CD4-positive, alpha-beta T cell treated with Interleukin-17A for 1 hour (primary cell): ENCODE data around the gene FAM163B.

ENCODE experiments used
- DNase-seq: peaks from one replicate; pipeline ENCODE4 v3.0.0-alpha.2; 2020

The FAM163B gene

DNA sequence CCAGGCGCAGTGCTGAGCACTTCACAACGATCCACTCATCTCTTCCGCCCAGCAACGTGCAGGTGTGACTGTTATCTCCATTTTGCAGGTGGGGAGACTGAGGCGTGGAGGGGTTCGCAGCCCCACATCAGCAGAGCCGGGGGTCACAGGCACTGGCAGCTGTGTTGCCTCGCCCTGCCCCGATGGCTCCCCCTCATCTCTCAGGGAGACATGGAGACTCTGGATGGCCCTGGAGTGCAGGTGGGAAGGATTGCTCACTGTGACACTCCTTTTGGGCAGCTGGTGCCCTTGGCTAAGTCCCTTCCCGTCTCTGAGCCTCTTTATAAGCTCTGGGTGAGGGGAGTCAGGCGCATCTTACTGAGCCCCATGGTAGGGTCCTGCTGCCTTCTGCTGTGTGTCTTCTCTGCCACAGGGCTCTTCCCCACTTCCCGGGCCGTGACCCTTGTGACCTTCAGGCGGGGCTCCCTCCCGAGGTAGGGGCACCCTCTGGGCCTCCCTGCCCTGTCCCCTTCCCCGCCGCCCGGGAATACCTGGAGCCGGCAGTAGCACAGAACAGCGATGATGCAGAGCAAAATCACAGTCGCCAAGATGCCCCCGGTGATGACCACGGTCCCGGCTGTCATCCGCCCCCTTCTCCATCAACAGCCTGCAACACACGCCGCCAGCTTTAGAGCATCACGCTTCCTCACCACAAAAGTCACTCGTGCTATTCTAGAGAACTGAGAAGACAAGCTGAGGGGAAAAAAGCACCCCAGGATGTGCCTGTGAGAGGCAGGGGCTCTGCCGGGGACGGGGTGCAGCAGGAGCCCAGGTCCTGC, 29.4 kb downstream of the FAM163B start:
- DNase-seq, result no peak

DNA sequence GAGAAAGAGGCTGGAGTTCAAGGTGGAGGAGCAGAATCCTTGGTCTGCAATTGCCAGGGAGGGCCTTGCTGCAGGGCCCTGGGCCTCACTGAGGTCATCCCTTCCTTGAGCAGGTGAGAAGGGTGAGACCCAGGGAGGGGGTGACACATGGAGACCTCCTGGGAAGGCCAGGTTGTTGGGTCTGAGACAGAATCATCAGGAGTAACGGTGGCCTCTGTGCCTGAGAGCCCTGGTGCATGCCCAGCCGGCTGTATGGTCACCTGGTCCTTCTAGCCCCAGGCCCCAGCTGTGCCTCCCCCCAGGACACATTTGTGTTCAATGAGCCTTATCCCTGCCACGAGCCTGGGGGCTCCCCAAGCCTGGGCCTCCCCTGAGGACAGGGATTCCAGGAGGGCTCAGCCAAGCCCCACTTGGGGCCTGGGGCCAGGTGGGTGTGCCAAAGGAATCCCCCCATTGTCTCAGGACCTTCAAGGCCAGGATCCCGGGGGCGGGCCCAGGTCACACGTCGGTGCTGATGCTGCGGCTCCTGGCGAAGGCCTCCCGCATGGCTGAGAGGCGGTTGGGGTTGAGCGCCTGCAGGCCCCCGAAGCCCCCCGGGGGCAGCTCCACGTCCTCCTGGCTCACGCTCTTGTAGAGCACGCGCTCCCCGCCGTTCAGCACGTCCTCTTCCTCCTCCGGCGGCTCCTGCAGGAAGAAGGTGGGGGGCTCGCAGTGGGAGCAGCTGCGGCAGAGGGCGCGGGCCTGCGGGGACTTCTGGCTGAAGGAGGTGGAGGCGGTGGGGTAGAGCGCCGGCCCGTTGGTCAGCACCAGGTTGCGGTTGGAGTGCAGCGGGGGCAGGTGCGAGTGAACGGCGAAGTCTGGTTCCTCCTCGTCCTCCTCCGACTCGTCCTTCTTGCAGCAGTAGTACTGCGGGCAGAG, 30.4 kb downstream of the FAM163B start:
- DNase-seq, result no peak

DNA sequence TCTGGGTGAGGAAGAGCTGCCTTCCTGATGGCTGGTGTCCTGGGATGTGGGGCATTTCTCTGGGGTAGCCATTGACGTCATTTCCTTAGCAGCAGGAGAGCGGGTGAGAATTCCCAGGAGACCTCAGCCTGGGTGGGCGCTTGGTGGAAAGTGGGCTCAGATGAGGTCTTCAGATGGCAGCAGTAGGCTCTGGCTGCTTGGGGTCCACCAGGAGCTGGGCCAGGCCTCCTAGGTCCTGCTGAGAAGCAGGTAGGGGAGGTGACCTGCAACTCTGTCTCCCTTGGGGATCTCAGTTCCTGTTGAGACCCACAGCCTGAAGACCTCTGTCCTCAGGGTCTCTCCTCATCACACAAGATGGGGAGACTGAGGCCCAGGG, 31.5 kb downstream of the FAM163B start:
- DNase-seq, result no peak

DNA sequence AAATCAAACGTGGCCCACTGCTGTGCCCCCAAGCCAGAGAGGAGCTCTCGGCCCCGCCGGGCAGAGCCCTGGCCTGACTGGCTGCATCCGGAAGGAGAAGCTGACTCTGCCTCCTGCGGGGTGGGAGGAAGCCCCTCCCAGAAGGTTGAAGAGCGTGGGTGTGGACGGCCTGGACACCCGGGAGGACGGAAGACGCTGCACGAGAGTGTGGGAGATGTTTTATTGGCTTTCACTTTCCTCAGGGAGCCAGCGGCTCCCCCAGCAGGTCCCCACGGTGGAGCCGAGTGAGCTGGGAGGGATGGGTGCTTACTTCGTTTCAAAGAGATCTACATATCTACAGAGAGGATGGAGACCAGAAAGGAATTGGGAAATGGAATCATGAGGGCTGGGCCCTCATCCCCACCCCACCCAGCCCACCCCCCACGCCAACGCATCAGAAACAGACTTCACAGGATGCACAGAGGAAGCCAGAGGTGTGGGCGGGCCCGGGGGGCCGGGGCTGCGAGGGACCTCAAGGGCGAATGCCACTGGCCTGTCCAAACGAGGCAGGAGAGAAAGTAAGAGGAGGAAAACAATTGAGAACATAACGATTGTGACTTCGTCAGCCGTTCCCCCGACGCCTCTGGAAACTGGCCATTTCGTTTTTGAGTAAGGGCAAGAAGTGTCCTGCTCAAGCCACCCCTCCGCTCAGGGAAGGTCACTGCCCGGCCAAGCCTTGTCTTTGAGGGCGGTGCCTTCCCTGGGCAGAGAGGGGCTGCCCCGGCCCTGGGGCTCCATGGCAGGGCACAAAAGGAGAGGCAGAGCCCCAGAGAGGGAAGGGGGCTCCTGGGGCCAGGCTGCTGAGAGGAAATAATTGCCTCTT, 32.1 kb downstream of the FAM163B start:
- DNase-seq, result no peak

DNA sequence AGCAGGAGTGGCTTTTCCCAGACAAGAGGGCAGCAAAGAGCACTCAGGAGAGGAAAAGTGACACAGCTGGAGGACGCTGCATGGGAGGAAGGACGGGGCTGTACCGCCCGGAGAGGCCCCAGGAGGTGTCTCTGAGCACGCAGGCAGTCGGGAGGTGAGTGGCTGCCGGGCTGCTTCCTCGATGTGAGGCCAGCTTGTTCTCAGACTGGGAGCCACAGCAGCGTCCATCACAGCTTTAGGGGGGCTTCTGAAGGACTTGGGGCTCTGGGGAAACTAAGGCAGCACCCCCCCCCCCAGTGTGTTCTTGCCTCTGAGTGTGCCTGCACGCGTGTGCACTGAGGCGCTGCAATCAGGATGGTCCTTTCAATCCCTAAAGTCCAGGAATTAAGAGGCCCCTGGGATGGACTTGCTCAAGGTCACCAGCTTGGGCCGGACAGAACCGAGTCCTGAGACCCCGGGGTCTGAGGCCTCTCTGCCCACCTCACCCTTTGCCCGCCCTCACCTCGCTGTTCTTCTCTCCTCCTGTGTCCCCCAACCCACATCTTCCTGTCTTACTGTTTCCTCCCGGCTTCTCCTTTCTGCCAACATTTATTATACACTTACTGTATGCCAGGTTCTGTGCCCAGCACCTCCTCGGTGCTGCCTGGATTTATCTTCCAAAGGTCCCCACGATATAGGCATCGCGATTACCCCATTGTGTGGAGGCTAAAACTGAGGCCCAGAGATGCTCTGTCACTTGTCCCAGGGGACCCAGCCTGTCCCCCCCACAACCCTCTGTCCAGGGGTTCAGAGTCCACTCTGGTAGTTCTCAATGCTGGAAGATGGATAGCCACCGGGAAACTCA, 32.9 kb downstream of the FAM163B start:
- no peak for DNase-seq

DNA sequence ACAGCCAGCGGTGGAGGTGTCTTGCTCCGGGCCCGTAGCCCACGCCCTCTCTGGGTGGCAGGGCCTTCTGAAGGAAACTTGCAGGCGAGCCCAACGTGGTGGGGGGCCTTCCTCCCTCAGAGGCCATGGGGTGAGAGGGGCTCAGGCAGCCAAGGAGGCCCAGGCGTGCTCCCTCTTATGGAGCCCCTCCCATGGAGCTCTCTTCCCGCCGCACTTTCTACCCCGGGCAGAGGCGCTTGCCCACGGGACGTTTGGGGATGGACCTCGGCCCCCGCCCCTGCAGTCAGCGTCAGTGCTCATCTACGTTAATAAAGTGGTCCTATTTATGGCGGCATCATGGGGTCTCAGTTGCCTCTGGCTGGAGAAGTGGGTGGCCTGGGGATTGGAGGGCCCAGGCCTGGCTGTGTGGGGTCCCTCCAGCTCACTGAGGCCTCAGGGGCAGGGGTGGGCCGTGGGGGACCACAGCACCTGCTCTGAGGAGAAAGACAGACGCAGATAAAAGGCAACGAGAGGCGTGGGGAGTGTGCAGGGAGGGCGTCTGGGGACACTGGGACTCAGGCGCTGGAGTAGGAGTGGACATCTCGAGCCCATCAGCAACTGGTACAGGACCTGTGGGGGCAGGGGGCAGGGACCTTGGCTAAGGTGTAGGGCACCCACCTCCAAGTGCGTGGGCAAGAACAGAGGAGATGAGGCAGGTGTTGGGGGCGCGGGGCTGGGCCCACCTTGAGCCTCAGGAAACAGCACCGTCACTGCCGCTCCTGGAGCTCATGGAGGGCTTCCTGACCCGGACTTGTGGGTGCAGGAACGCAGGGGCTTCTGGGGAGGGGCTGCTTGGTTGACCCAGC, 33.8 kb downstream of the FAM163B start:
- no peak for DNase-seq

DNA sequence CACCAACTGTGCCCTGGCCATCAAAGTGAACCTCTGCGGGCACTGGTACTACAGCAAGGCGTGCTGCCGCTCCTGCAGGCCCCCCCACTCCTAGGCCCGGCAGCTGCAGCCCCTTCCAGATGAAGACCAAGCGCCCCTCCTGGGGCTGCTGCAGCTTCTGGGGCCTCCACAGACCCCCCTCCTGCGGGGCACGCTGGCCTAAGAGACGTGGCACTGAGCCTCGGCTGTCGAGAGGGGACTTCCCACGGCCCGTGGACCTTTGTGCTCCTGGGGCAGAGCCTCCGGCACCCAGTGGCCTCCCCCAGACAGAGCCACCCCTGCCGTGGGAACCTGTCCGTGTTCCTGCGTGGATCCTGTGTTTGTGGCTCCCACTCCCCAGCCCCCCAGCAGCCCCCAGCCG, 34.4 kb downstream of the FAM163B start:
- DNase-seq, result no peak

DNA sequence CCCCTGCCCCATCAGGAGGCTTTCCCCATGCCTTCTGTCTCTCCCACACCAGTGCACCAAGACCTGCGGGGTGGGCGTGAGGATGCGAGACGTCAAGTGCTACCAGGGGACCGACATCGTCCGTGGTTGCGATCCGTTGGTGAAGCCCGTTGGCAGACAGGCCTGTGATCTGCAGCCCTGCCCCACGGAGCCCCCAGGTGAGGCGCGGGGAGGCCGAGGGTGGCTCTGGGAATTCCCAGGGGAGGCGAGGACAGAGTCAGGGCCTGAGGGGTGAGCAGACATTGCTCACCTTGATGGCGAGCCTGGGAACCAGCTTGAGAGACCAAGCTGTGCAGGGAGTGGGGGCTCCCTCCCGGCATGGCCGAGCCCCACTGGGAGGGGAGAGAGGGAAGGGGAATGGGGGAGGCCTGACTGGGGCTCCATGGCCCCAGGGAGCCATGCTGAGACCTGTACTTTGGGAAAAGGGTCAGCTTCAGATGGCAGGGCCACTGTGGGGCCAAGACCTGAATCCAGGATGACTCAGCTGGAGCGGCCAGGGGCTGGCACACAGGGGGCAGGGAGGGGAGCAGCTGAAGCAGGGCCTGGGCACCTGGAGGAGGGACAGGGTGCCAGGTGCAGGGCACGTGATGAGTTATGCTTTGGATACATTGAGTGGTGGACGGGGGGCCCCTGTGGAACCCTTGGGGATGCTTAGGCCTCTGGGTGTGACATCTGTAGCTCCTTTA, 35.2 kb downstream of the FAM163B start:
- no peak for DNase-seq

DNA sequence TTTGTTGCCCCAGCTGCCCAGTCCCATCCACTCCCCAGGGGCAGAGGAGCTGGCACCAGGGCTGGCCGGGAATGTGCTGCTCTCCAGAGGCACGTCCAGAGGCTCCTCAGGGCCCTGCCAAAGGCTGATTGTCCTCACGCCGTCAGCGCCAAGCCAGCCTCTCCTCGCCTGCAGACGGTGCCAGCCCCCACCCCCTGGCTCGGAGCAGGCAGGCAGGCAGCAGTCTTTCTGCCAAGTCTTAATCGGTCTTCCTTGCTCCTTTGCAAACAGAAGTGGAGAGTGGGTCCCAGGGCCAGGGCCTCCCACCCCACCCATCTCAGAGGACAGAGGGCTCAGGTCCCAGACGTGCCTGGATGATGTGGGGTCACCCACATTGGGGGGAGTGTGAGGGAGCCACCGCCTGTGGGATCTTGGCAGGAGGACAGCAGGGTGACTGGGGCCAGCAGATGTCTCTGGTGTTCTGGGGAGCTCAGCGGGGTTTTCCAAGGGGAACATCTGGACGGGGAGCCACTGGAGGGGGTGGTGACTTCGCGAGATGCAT, 36.3 kb downstream of the FAM163B start:
- no peak for DNase-seq

DNA sequence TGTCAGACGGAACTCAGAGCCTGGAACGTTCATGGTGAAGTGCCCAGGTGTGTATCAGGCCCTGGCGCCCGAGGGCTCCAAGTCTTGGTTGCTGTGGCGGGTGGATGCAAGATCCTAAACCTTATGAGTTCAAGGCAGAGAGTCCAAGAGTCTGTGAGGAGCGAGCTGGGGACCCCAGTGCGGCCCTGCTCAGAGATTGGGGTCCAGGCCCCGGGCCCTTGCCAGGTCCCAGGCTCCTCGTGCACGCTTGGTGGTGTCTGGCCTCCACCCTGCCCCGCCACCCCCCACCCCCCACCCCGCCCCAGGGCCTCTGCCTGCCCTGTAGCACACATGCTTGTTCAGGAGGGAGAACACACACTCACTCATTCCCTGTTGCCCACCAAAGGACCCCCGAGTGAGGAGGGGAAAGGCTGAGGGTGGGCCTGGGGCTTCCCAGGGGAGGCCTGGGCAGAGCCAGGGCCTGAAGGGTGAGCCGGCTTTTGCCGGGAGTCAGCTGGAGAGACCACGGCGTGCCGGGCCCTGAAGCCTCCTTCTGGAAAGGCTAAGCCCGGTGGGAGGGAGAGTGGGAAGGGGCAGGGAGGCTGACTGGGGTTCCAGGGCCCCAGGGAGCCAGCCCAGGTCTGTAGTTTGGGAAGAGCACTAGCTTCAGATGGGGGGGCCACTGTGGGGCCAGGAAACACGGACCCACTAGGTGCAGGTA, 37.1 kb downstream of the FAM163B start:
- no peak for DNase-seq

DNA sequence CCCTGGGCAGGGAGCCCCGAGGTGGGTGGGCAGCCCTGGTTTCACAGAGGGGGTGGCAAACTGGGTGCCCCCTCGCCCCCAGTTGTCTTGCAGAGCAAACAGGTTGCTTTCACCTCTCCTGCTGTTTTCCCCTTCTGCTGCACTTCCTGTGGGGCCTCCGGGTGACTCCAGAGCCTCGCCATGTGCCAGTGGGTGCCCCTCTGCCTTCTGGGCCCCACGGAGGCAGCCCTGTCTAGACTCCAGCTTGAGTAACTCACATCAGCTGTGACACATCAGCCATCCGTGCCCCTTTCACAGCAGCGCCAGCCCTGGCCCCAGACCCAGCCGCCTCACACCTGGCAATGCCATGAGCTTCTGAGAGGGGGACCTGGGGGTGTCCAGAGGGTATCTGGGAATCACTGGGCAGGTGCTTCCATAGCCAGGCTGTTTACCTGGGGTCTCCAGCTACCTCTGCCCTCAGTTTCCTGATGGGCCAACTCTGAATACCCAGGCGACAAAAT, 37.7 kb downstream of the FAM163B start:
- DNase-seq, result no peak

DNA sequence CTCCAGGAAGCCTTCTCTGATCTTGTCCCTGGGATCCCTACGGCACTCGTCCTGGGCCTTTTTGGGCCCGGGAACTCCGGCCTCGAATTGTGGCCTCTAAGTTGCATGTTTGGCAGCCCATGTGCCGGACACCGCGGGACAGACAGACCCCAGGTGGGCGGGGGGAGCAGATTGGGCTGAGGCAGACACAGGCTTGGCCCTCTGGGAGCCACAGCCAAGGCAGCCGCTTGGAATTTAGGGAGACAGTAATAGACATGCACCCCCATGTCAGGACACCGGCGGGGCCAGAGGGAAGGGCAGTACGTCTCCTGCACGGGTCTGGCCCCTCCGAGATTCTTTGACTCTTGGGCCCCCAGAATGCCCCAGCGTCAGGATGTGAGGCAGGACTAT, 38.5 kb downstream of the FAM163B start:
- DNase-seq, result no peak

DNA sequence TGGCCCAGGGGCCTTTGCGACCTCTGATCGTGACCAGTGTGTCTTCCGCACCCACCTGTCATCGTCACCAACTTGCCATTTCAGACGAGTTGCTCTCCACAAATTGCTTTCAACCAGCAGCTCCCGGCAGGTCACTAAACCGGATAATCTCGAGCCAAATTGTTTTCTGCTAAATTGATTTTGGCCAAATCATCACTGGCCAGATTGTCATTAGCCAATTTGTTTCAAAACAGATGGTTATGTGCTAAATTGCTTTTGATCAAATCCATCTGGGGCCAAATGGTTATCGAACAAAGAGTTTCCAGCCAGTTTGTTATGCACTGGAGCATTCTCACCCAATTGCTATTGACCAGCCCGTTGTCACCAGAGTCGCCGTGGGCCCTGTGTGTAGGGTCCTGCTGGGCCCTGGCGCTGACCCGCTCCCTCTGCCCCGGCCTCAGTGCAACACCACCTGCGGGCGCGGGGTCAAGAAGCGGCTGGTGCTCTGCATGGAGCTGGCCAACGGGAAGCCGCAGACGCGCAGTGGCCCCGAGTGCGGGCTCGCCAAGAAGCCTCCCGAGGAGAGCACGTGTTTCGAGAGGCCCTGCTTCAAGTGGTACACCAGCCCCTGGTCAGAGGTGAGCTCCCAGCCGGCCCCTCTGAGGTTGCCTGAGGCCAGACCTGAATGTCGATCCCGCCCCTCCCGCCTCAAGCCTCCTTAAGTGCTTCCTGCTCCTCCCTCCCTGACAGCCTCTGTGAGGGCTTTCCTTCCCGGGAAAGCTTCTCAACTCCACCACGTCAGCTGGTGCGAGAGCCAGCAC, 39.1 kb downstream of the FAM163B start:
- DNase-seq, result no peak

DNA sequence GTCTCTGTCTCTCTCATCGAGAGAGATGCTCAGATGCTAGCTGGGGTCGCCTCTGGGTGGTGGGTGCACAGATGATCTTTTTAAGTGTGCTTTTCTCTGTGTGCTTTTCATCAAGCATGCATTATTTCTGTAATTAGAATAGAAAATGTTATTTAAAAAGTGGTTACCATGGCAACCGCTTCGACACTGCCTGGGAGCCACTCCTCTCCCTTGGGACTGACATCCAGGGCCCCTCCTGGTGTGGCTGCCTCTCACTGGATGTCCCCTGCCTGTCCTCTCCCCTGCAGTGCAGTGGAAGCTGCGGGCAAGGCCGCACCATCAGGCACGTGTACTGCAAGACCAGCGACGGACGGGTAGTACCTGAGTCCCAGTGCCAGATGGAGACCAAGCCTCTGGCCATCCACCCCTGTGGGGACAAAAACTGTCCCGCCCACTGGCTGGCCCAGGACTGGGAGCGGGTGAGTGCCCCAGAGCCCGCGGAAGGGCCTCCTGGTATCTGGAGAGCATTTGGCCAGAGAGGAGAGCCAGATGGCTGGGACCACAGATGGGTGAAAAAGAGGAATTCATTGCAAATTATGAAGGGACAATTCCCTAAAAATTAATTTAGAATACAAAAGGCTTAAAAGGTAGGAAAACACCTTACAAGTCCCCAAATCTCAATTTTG, 39.9 kb downstream of the FAM163B start:
- DNase-seq, result no peak

DNA sequence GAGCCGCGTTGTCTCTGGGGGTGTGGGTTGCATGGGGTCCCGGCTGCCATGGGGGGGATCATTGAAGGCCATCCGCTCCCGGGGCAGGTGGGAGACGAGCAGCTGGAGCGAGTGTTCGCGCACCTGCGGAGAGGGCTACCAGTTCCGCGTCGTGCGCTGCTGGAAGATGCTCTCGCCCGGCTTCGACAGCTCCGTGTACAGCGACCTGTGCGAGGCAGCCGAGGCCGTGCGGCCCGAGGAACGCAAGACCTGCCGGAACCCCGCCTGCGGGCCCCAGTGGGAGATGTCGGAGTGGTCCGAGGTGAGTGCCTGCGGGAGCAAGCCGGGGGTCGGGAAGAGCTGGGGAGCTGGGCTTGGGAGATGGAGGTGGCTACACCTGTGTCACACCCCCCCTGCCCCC, 41.0 kb downstream of the FAM163B start:
- no peak for DNase-seq

DNA sequence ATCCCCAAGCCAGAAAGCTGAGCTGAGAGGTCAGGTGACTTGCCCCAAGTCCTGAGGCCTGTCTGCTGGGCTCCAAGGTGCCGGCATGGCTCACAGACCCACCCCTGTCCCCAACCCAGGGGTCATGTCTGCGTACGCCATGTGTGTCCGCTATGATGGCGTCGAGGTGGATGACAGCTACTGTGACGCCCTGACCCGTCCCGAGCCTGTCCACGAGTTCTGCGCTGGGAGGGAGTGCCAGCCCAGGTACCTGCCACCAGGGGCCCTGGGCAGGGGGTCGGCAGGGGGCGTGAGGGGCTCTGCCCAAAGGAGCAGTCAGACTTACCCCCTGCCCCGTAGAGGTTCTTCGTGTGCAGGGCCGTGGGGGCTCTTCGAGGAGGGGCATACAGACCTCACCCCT, 42.4 kb downstream of the FAM163B start:
- DNase-seq, result no peak

DNA sequence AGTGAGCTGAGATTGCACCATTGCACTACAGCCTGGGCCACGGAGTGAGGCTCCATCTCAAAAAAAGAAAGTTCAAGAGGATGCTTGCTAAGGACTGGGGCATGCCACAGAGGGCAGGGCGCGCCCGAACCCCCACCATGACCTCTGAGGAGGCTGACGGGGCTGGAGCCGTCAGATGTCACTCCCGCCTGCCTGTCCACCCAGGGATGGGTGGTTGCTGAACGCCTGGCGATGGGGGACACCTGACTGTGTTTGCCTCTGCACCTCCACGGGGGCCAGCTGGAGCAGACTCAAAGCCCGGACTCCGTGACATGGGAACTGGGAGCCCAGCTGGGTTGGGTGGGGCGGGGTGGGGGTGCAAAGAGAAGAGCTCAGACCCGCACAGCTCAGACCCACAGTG, 42.8 kb downstream of the FAM163B start:
- DNase-seq, result no peak
